Stimulated activated CD8-positive, alpha-beta memory T cell treated with anti-CD3 and anti-CD28 coated beads, Interleukin-2, amount 100 ng/mL, for 1 hour (primary cell): ENCODE results near the gene KCNQ1.

Source experiments
- DNase-seq, 2 donors: peaks; one replicate each; pipeline ENCODE4 v3.0.0-alpha.2; 2020; ENCODE audit warnings: low read depth in 2 of 2

KCNQ1 gene

DNA sequence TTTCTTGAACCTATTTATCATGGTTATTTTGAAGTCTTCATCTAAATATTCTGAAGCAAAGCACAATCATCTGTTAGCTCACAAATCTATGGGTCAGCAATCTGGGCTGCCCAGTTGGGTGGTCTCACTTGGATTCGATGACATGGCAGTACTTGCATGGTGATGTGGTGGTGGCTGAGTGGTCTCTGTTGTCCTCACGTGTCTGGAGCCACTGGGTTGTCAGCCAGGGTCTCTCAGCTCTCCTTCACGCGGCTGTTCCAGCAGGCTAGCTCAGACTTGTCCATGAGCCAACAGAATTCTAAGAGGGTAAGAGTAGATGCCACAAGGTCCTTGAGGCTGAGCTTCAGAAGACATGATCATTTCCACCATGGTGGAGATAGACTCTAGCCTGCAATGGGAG lies 321.4 kb downstream of the KCNQ1 start:
- DNase-seq: no peak

DNA sequence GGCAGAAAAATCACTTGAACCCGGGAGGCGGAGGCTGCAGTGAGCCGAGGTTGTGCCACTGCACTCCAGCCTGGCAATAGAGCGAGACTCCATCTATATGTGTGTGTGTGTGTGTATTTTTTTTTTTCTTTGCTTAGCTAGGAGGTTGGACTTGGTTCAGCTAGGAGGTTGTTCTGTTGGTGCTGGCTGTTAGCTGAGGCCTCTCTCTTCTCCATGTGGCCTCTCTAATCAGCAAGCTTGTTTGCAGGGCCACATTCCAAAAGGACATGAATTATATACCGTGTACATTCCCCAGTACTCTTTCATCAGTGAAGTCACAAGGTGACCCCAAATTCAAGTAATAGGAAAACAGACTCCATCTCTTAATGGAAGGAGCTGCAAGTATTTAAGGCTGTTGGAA lies 322.3 kb downstream of the KCNQ1 start:
- DNase-seq: no peak

DNA sequence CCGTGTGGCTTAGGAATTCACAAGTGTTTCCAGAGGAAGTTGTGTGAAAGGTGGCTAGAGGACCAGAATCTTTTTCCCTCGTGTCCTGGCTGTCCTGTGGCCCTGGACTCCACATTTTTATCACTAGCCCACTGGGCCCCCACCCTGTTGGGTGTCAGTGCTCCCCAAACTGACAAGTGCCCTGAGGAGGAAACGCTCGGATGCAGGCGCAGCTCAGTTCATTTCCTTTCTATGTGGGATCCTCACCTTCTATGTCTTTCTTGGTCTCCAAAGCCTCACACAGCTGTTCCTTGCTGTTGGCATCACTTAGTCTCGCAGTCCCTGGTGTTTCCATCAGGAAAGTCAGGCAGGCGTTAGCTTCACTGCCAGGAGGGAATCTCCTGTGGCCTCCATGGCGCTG lies 323.0 kb downstream of the KCNQ1 start:
- DNase-seq: no peak

DNA sequence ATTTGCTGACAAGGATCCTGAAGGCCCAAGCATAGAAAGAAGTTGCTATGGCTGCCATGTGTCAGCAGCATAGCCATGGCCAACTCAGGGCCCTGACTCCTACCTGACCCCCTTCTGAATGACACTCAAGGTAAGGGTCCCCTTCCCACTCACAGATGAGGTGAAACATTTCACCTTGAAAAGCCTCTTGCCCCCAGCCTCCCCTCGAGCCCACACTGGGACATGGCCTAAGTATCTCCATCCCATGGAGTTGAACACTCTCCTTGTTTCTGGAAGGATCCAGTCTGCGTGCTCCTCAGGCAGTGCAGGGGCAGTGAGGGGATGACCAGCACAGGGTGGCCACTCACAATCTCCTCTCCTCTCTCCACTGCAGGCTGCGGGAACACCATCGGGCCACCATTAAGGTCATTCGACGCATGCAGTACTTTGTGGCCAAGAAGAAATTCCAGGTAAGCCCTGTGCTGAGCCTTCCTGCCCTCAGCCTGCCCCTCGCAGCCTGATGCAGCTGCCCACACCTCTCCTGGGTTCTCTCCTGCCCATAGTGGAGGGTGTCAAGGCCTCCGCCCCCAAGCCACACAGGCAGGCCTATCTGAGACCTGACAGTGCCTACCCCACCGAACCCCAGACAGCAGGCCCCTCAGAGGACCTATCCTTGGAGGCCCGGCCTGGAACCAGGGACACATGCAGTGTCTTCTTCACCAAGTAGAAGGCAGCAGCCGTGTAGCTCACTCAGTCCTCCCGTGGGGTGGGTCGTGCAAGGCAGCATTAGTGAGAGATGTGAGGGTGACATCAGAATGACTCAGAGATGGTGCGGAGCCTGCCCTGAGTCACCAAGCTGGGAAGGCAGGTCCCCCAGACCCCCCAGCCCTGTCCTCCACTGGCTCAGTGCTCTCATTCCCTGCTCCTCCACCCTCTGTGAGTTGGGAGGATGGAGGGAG lies 323.9 kb downstream of the KCNQ1 start:
- no peak for DNase-seq

DNA sequence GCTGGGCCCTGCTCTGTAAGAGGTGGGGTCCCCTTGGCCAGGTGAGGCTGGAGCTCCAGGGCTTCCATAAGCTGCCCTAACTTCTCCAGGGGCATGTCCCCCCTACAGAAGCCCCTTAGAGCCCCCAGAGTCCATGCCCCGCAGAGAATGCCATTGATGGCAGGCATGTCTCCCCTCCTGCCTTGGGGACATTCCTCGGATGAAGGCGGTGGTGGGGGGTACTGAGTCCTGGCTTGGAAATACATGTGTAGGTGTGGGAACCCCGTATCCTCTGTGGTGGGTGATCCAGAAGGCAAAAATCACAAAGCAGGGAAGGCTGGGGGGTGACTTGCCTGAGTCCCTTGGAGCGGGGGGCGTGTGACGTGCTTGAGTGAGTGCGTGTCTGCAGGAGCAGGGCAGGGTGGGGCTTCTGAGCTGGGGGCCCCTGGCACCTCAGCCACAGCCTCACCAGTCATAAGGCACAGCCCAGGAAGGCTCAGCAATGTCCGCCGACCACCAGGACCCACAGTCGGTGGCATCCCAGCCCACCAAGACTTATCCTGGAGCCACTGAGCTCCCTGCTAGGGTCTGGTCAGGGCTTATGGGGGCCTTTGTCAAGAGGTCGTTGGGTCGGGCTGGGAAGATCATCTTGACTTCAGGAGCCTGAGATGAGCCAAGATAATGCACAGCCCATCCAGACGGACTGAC lies 324.7 kb downstream of the KCNQ1 start:
- no peak for DNase-seq

DNA sequence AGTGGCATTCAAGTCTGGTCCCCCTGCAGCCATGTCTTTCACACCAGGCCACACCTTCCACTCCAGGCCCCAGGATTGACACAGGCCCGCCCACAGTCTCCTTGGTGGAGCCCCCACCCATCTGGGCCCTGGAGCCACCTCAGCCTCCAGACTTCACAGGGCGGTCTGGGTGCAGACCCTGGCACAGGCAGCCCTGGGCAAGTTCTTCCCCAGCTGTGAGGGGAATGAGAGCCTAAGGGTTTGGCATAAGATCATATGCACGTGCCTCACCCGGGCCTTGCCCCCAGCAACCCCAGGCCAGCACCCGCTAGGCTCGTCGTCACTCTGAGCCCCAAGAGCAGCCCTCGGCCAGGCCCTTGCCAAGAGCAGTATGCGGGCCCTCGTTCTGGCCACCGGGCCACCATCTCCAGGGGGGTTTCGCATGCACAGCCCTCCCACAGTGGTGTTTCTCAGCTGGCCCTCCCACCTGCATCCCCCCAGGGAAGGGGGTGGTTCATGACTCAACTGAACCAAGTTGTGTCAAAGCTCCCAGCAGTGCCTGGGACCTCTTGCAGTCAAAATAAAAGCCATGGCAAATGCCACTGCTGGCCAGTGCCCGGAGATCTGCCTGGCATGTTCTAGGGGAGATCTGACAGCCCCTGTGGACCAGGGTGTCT lies 325.4 kb downstream of the KCNQ1 start:
- DNase-seq: no peak

DNA sequence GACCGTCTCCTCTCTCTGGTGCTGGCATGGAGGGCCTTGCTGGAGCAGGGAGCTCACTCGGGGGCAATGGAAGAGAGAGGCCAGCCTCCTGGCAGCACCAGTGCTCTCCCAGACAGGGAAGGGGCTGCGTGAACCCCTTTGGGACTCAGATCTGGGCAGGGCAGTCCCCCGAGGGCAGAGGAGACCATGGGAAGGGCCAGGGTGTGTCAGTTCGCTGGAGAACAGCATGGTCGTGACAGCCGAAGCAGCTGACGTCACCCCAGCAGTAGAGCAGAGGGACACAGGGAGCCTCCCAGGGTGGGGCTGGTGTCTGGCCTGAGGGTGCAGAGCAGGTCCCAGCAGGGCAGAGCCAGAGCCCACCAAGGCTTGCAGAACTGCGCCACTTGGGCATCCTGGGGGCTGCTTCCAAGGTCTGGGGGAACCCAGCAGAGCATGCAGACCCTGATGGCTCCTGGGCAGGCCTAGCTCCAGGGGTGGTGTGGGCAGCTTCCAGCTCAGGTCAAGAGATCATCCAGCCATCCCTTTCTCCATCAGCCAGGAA lies 326.0 kb downstream of the KCNQ1 start:
- DNase-seq: no peak

DNA sequence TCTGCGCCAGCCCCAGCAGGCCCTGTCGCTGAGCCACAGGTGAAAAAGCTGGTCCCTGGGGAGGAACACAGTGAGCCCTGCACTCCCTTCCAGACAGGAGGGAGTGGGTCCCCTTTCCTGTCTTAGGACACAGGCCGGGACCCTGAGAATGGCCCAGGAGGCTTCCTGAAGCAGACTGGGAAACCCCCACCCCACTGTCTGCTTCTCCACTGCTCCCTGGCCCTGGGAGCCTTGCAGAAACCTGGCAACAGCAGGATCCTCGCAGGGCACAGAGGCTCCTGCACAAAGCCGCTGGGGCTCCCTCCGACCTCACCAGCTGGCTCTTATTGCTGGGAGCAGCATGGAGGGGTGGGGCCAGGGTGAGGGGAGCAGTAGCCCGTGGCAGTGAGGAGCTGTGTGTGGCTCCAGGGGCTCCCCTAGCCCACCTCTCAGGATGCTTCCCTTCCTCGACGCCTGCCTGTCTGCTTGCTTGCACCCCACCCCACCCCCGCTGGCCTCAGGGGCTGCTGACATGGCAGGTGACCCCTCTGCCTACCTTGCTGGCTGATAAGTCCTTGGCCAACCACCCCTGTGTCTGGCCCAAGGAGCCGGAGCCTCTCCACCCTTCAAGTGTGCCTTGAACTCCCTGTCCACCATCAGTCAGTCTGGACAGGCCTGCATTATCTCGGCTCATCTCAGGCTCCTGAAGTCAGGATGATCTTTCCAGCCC lies 327.1 kb downstream of the KCNQ1 start:
- no peak for DNase-seq

DNA sequence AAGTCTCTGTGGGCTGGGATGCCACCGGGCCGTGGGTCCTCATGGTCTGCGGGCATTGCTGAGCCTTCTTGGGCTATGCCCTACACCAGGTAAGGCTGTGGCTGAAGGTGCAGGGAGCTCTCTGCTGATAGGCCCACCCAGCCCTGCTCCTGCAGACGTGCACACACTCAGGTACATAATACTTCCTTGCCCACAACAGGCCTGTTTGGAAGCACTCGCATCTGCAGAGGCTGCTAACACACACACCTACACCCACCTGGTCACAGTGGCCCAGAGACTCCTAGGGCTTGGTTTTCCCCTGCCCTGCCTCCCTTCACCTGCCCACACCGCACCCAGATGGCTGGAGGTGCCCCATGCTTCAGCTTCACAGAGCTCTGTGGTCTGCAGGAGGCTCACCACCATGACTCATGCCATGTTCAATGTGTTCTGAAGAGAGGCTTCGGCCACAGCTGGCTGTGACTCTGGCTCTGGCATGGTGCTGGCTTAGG lies 327.8 kb downstream of the KCNQ1 start:
- DNase-seq: no peak

DNA sequence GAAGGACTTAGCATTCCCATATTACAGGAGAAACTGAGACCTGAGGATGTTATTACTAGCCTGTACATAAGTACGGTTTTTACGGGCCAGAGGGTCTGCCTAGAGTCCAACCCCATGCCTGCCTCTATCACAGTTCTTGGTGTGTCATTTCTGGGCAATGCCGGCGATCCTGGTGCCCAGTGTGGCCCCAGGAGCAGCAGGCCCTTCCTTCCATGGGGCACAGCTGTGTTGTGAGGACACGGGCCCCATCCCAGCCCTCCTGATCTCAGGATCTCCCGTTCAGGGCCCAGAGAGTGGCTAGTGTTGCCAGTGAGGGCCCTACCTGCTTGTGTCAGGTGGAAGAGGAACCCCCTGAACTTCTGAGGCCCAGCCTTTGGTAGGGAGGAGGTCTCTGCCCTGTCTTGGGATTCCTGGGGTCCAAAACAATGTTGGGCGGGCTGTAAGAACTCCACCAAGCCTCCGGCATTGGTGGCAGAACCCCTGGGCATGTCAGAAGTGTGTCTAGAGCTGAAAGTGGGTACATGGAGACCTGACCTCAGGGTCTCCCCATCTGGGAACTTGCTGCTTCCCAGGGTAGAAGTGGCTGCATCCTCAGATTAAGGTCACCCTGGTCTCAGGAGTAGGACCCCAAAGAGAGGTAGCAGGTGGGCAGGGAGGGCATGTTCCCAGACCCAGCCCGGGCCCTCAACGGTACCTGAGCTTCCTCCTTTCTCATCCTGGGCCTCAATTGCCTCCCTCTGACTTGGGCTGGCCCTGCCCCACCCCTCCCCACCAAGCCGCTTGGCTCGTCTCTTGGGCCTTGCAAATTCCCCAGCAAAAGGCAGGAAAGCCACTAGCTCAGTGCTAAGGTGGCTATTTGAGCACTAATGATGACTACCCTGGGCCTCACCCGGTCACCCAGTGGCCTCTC lies 329.6 kb downstream of the KCNQ1 start:
- DNase-seq: no peak

DNA sequence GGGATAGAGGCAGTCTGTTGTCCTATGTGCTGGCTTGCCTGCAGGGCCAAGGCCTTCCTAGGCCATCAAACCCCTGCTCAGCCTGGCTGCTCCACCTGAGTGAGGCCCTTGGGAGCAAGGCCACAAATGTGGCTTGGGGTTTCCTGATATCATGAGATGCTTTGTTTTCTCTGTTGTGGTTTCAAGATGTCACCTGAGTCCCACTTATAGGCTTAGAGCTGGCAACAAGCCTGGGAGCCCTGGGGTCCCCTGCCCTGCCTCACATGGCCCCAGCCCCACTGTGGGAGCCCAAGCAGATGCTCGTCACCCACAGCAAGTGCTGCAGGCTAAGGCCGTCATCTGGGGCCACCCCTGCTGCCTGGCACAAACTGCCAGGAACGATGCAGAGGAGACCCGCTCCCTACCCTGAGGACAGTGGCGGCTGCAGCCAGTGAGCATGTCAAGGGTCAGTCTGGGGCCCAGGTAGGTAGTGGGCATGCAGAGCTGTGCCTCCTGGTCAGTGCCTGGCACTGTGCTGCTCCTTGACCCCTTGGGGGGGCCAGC lies 330.3 kb downstream of the KCNQ1 start:
- DNase-seq: no peak

DNA sequence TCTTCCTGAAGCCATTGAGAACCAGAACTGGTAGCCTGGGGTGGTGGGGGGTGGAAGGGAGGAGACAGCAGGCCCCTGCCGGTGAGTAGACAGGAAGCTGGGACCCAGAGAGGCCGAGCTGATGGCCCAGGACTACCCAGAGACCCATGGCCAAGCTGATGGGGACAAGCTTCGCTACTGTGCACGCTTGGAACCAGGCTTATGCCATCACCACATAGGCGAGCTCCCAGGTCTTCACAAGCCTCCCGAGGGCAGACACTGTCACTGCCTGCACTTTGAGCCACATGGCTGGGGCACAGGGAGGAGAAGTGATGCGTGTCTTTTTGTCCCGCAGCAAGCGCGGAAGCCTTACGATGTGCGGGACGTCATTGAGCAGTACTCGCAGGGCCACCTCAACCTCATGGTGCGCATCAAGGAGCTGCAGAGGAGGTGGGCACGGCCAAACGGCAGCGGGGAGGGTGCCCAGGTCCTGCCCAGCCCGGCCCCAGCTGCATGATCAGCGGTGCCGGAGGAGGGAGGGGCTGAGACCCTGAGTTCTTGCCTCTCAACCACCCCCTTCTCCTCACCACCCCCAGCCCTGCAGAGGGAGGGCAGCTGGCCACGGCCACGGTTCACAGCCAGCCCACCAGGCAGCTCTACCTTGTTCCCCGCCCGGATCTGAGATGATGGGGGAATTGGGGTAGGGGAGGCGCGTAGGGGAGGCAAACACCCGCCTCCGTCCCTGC lies 331.0 kb downstream of the KCNQ1 start:
- no peak for DNase-seq

DNA sequence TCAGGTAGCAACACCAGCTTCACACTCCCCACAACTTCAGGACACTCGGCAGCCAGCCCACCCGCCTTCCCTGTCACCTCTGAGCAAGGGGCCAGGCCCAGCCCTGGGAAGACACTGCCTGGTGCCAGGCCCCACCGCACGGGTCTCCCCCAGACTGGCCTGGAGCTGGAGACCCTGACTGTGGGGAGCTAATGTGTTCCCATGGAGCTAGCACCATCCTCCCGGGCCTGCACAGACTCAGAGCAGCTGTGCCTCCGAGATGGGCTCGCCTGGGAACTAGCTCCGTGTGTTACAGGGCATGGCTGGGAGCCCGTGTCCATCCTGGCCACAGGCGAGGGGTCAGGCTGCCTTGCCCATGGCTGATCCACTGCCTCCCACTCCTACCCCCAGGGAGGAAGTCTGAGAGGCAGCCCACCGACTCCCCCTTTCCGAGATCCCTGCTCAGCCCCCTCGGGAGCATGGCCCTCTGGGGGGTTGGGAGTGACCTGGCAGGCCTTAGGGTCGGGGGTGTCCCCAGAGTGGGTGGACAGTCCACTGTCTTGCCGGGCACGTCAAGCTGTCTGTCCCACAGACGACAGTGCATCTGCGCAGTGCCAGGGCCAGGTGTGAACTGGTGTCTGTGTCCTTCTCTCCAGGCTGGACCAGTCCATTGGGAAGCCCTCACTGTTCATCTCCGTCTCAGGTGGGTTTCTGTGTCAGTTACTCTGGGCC lies 331.7 kb downstream of the KCNQ1 start:
- no peak for DNase-seq

DNA sequence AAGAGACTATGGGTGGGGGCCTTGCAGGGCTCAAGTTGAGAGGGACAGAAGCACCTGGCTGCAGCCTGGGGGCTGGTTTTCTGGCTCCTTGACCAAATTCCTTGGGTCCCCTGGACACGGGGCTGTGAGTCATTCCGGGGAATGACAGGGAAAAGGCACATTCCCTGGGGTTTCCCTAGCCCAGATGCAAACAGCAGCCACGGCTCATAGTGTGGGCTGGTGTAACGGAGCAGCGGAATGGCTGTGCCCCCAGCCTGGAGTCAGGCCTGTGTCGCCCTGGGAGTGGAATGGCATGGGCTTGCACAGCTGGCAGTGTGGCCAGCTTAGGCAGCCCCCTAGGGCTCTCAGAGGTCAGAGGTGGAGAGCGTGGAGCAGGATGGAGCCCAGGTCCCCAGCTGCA lies 332.6 kb downstream of the KCNQ1 start:
- DNase-seq: no peak

DNA sequence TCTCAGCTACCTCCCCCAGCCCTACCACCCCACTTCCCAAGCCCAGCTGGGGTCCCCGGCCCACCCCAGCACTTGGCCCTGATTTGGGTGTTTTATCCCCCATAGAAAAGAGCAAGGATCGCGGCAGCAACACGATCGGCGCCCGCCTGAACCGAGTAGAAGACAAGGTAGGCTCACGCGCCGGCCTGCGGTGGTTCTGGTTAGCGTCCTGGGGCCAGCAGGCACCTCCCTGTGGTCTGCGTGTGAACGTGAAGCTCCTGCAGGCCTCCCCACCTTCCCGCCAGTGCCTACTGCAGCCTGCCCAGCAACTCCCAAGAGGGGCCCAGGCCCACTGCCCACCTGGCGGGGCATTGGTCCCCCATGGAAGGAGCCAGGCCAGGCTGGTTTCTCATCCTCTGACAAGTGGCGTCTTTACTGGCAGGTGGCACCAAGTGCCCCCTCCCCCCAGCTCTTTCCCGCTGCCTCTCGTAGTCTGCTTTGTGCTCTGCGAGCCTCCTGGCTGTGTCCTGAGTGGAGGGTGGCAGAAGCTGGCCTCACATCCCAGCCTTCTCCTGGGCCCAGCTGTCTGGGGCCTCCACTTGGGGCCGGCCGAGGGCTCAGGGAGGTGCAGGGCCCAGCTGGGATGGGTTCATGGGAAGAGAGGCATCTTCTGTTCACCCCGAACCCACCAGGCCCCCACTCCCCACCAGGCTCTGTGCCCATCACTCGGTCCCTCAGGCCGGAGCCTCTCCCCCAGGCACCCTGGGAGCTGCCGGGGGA lies 333.2 kb downstream of the KCNQ1 start:
- no peak for DNase-seq

DNA sequence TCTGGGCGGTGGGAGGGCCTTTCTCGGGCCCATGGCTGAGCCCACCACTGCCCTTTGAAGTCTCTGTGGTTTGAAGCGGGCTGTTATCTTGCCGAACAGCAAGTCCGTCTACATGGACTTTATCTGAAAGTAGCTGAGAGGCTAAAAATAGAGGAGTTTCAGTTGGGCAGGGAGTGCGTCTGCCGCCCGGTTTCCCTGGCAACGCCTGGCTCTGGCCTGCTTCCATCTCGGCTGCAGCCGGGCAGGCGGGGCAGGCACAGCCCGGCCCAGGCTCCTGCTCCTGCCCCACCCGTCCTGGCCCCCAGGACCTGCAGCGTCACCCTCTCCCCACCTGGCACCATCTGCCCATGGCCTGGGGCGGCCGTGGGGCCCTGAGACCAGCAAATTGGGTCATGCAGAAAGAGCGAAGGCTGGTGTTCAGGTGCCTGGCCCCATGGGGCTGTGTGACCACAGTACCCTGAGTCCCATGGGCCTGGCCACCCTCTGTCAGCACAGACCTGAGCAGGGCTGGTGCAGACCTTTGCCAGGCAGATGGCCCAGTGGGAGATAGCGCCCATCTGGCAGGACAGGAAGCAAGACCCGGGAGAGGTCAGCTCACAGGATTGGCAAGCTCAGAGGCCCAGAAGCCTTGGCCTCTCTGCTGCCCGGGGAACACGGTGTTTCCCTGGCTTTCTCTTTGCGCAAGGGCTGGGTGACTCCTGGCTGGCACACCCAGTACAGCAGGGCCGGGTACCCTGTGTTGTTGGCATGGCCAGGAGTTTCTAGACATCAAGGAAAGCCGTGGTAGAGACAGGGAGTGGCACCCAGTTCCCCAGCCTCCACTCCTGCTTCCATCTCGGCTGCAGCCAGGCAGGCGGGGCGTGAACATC lies 334.1 kb downstream of the KCNQ1 start:
- DNase-seq: no peak

DNA sequence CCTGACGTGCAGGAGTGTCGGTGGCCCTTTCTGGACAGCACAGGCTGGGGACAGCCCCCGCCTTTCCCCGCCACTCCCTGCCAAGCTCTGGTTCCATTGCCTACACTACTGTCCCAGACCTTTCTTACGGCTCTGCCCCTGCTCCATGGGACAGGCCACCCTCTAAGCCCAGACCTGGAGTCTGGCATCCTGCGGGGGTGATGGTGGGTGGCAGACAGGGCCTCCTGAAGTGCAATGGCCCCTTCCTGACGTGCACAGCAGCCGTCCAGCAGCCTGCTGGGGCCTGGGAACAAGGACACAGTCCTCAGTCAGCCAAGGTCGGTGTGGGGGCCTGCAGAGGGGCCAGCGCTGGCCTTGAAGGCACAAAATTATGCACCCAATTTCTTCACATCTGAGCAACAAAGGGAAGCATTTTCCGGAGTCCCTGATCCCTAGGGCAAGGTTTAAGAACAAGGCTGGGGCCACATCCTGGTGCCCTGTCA lies 334.7 kb downstream of the KCNQ1 start:
- no peak for DNase-seq
